ES-I3 (cell line): ENCODE results near the gene TRAK1.
"Not testable (repeated sequence)": the region's sequence is repeated elsewhere in the genome, so short reads cannot be mapped to it uniquely, and the experiment has no call there.

Experiments used
- H3K36me3 ChIP-seq: 2 replicates; pipeline ENCODE4 v1.6.1; 2013; ENCODE audit warnings: mild to moderate bottlenecking, low read length, control low read depth, moderate library complexity; ENCODE audit not compliant: insufficient read depth
- H3K4me1 ChIP-seq: 2 replicates; pipeline ENCODE4 v1.6.1; 2013; ENCODE audit warnings: mild to moderate bottlenecking, control low read depth, low read length; ENCODE audit not compliant: insufficient read depth
- H3K9ac ChIP-seq: 2 replicates; pipeline ENCODE4 v1.6.1; 2013; ENCODE audit warnings: low read depth, mild to moderate bottlenecking, low read length, moderate library complexity
- H3K9me3 ChIP-seq: 2 replicates; pipeline ENCODE4 v1.6.1; 2013; ENCODE audit warnings: mild to moderate bottlenecking, low read length, moderate library complexity; ENCODE audit not compliant: control insufficient read depth, insufficient read depth

TRAK1 gene, protein sequence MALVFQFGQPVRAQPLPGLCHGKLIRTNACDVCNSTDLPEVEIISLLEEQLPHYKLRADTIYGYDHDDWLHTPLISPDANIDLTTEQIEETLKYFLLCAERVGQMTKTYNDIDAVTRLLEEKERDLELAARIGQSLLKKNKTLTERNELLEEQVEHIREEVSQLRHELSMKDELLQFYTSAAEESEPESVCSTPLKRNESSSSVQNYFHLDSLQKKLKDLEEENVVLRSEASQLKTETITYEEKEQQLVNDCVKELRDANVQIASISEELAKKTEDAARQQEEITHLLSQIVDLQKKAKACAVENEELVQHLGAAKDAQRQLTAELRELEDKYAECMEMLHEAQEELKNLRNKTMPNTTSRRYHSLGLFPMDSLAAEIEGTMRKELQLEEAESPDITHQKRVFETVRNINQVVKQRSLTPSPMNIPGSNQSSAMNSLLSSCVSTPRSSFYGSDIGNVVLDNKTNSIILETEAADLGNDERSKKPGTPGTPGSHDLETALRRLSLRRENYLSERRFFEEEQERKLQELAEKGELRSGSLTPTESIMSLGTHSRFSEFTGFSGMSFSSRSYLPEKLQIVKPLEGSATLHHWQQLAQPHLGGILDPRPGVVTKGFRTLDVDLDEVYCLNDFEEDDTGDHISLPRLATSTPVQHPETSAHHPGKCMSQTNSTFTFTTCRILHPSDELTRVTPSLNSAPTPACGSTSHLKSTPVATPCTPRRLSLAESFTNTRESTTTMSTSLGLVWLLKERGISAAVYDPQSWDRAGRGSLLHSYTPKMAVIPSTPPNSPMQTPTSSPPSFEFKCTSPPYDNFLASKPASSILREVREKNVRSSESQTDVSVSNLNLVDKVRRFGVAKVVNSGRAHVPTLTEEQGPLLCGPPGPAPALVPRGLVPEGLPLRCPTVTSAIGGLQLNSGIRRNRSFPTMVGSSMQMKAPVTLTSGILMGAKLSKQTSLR

GRCh38 chr3:42090973-42091731 is at the start of gene TRAK1:
TSS of gene TRAK1 (plus strand) at chr3:42091357. CDS start at chr3:42091470, 113 bp downstream.
- Histone ChIP-seq H3K9me3 (0 out of 2 replicates have a peak, but pooled peaks cover 3% of the 10 kb centered on the region), H3K4me1 (no peaks in the 10 kb centered on the region), H3K9ac (no peak within 1 kb of the TSS), H3K36me3 (peaks cover 4% of the 10 kb centered on the region; the same call in 1 of the 2 replicates)

DNA sequence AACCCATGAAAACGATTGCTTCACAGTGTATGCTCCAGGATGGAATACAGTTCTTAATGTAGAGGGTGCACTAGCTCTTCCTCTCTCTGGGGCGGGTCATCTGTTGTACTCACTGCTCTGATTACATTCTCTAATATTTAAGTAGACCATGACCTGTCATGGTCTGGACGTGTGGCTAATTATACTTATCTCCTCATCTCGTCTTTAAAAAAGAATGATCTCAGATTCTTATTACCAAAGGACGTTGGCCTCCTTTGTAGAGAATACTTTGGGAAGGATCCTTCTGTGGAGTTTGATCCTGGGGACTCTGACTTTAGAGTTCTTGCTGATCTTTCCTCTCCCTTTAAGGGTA is 48.4 kb upstream of the TRAK1 start:
- Histone ChIP-seq H3K9me3 (no peaks in the 10 kb centered on the region), H3K9ac (peak overlapping the region; percentile 40), H3K36me3 (no peaks in the 10 kb centered on the region), H3K4me1 (peaks cover 23% of the 10 kb centered on the region)

- peaks cover 24% of the 10 kb centered on the region for H3K4me1 ChIP-seq
Measured at GRCh38 chr3:42043099-42043813, 47.9 kb upstream of the TRAK1 start.

DNA sequence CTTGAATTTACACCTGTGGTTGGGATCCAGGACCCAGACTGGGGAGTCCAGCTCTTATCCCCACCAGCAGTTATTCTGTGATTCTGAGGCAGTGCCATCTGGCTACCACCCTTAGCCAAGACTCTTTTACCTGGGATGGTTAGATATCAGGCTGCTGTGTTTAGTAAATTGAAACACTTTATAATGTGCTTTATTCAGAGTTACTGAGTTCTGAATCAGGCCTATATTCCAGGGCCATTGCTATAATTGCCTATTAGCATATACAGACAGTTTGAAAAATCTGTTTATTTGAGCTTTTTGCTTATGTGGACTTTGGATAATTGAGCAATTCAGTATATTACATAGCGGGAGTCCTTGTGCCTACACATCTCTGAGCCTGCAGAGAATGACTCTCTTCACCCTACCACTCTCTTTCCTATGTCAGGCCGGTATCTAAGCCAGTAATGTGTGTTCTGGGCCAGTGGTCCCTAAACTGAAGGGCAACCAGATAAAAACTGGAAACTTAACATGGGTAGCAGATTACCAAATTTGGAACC is 45.4 kb upstream of the TRAK1 start:
- no peaks in the 10 kb centered on the region for H3K9me3 ChIP-seq
- H3K36me3 ChIP-seq: no peaks in the 10 kb centered on the region
- no peak overlapping the region for H3K9ac ChIP-seq
- peaks cover 26% of the 10 kb centered on the region for H3K4me1 ChIP-seq

More at GRCh38 chr3:42043099-42043813, 47.9 kb upstream of the TRAK1 start:
- Histone ChIP-seq H3K36me3 (no peaks in the 10 kb centered on the region), H3K9me3 (no peaks in the 10 kb centered on the region), H3K9ac (peak overlapping the region; percentile 40)

- H3K9me3 ChIP-seq, H3K9ac ChIP-seq, H3K36me3 ChIP-seq: not testable (repeated sequence)
- peaks cover 48% of the 10 kb centered on the region for H3K4me1 ChIP-seq
Measured at GRCh38 chr3:42048526-42048925, 42.6 kb upstream of the TRAK1 start.

- no peak overlapping the region for H3K9ac ChIP-seq
- no peaks in the 10 kb centered on the region for H3K36me3 ChIP-seq
- H3K4me1 ChIP-seq: peaks cover 41% of the 10 kb centered on the region
- no peaks in the 10 kb centered on the region for H3K9me3 ChIP-seq
Measured at GRCh38 chr3:42050126-42050525, 41.0 kb upstream of the TRAK1 start.

GRCh38 chr3:42051384-42052131 is 39.6 kb upstream of the TRAK1 start:
- no peaks in the 10 kb centered on the region for H3K36me3 ChIP-seq
- H3K9me3 ChIP-seq: no peaks in the 10 kb centered on the region
- H3K9ac ChIP-seq: no peak overlapping the region
- H3K4me1 ChIP-seq: peaks cover 29% of the 10 kb centered on the region

- Histone ChIP-seq H3K9ac (no peak overlapping the region), H3K36me3 (no peaks in the 10 kb centered on the region), H3K4me1 (peaks cover 29% of the 10 kb centered on the region), H3K9me3 (no peaks in the 10 kb centered on the region)
Measured at GRCh38 chr3:42052132-42052483, 39.0 kb upstream of the TRAK1 start.

DNA sequence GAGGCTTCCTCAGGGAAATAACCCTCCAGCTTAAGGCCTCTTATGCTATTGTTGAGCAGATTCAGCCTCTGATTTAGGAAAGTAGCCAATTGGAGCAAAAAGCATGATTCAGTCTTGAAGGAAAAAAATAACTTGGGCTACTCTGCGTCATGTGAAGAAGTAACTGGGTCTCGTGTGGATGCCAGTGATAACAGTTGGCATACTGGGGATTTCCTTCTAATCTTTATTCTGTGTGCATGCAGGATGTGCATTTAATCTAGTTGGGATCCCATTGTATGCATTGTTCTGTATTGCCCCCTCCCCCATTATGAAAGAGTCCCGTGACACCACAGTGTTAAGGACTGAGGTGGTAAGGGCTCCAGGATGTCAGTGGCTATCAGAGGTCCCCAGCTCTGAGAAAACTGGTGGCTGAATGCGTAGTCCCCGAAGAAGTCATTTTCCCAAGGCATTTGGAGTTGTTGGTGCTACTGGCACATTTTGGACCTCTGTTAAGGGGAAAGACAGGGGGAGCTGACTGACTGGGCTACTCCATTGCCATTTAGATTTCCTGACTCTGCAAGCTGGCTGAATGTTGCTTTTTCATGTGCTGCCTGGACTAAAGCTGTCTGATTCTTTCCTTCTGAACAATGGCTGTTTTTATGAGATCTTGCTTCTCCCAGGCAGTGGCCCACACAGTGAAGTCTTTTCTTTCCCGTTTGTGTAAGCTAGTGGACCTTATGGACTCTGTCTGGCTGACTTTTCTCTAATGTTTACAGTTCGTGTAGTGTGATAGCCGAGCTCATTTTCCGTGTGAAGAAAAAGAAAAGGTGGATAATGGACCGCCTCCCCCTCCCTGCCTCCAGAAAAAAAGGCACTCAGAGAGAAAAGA is 38.4 kb upstream of the TRAK1 start:
- no peak overlapping the region for H3K9ac ChIP-seq
- H3K4me1 ChIP-seq: peaks cover 35% of the 10 kb centered on the region
- H3K9me3 ChIP-seq: no peaks in the 10 kb centered on the region
- H3K36me3 ChIP-seq: no peaks in the 10 kb centered on the region

GRCh38 chr3:42053476-42053875 is 37.7 kb upstream of the TRAK1 start:
- Histone ChIP-seq H3K4me1 (peaks cover 32% of the 10 kb centered on the region), H3K9ac (no peak overlapping the region), H3K9me3 (no peaks in the 10 kb centered on the region)

DNA sequence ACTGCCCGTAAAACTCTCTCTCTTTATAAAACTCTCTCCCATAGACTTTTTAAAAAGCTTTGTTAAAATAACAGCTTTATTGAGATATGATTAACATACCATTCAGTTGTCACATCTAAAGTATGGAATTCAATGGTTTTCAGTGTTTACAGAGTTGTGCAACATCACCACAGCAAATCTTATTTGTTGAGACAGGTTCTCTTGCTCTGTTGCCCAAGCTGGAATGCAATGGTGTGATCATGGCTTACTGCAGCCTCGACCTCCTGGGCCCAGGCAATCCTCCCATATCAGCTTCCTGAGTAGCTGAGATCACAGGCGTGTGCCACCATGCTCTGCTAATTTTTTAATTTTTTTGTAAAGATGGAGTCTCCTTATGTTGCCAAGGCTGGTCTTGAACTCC is 35.9 kb upstream of the TRAK1 start:
- Histone ChIP-seq H3K9me3 (no peaks in the 10 kb centered on the region), H3K9ac (no peak overlapping the region), H3K36me3 (no peaks in the 10 kb centered on the region), H3K4me1 (peaks cover 32% of the 10 kb centered on the region)

More at GRCh38 chr3:42053476-42053875, 37.7 kb upstream of the TRAK1 start:
- H3K36me3 ChIP-seq: no peaks in the 10 kb centered on the region

GRCh38 chr3:42056840-42057239 is 34.3 kb upstream of the TRAK1 start:
- Histone ChIP-seq H3K36me3 (no peaks in the 10 kb centered on the region), H3K9ac (no peak overlapping the region), H3K4me1 (peaks cover 29% of the 10 kb centered on the region), H3K9me3 (no peaks in the 10 kb centered on the region)
